Epithelial cell of esophagus (primary cell): ENCODE measurements around the gene TBX4.

Experiments
- DNase-seq: peaks from one replicate; pipeline ENCODE4 v3.0.0; 2010; ENCODE audit warnings: low read depth
- H3K4me3 ChIP-seq: 2 replicates; pipeline ENCODE4 v1.5.1; 2011; ENCODE audit warnings: mild to moderate bottlenecking, low read length, control low read depth
- CTCF ChIP-seq: IDR thresholded peaks from 2 replicates; pipeline ENCODE4 v1.5.1; 2011; ENCODE audit warnings: low read depth, mild to moderate bottlenecking, low read length, control low read depth, inconsistent platforms; ENCODE audit not compliant: insufficient read depth; ENCODE audit errors: missing control alignments

The TBX4 gene

GRCh38 chr17:61481421-61481820, 29.2 kb downstream of the TBX4 start:
- no peak overlapping the region for H3K4me3 ChIP-seq
- no peak for TF ChIP-seq CTCF
- DNase-seq: no peak

GRCh38 chr17:61482467-61482866, 30.2 kb downstream of the TBX4 start:
- no peak for DNase-seq
- H3K4me3 ChIP-seq: no peak overlapping the region
- no peak for TF ChIP-seq CTCF

GRCh38 chr17:61483778-61484116, 31.5 kb downstream of the TBX4 start:
- no peak for TF ChIP-seq CTCF
- H3K4me3 ChIP-seq: no peak overlapping the region
- DNase-seq: no peak

- no peak for TF ChIP-seq CTCF
- no peak for DNase-seq
- H3K4me3 ChIP-seq: no peak overlapping the region
These were observed 32.0 kb downstream of the TBX4 start for GRCh38 chr17:61484174-61484573.

GRCh38 chr17:61485067-61485775, 33.0 kb downstream of the TBX4 start:
- no peak overlapping the region for H3K4me3 ChIP-seq
- TF ChIP-seq CTCF: no peak
- no peak for DNase-seq

- no peak for DNase-seq
- no peak overlapping the region for H3K4me3 ChIP-seq
- TF ChIP-seq CTCF: no peak
These were observed 34.2 kb downstream of the TBX4 start for GRCh38 chr17:61486135-61487120.
